Gastrocnemius medialis (tissue), 4 donors: ENCODE measurements around the gene PDE4D.

Experiments used
- POLR2A ChIP-seq, 2 donors: fragments of 450-650 bp; IDR thresholded peaks; one replicate each; pipeline ENCODE4 v1.6.1; 2017; ENCODE audit warnings: antibody characterized with exemption in 2 of 2, mild to moderate bottlenecking in 2 of 2, moderate library complexity in 2 of 2
- TF ChIP-seq, protein P1 (sequence below), 5 experiments: fragments of 450-650 bp in 3 of 5; fragments of 200-600 bp in 2 of 5; sonication (generic) in 2 of 5; IDR thresholded peaks in 4 of 5; conservative IDR thresholded peaks in 1 of 5; 1 replicate in 4 of 5; 2 replicates in 1 of 5; pipeline ENCODE4 v1.5.1; 2016 to 2019; ENCODE audit warnings: antibody characterized with exemption in 5 of 5, mild to moderate bottlenecking in 3 of 5, moderate library complexity in 3 of 5

DNA sequence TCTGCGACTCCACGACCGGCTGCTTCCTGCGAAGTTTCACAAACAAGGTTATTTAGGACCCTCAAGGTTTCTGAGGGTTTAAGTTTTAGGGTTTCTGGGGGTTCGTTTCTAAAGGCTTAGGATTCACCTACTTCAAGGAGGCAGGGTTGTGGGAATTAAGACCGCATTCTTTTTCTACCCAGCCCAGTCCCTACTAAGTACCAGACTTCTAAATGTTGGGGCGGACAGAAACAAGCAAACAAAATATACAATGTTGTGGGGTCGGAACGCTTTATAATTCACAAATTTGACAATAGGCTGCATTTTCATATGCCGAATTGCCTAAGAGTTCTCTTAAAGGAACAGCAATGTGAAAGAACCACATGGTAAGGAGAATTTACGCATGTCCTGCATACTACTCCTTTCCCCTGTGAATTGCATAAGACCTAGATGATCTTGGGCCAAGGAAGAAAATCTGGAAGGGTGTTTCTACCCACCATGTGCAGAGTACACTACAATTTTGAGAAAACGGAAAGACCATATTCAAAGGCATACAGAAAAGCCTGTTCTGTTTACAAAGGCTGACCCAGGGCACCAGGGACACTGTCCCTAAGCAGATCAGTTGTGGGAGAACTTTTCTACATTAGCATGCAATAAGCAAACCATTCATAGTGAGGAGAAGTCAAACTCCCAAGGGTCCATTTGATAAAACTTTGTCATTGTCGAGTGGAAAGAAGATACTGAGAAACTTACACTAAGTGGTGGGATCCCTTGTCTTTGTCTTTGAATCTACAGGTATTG, 853.3 kb downstream of the PDE4D start:
- TF ChIP-seq, protein P1, sequence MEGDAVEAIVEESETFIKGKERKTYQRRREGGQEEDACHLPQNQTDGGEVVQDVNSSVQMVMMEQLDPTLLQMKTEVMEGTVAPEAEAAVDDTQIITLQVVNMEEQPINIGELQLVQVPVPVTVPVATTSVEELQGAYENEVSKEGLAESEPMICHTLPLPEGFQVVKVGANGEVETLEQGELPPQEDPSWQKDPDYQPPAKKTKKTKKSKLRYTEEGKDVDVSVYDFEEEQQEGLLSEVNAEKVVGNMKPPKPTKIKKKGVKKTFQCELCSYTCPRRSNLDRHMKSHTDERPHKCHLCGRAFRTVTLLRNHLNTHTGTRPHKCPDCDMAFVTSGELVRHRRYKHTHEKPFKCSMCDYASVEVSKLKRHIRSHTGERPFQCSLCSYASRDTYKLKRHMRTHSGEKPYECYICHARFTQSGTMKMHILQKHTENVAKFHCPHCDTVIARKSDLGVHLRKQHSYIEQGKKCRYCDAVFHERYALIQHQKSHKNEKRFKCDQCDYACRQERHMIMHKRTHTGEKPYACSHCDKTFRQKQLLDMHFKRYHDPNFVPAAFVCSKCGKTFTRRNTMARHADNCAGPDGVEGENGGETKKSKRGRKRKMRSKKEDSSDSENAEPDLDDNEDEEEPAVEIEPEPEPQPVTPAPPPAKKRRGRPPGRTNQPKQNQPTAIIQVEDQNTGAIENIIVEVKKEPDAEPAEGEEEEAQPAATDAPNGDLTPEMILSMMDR (IDR thresholded peaks at IDR 0.05 in 4 of 5, conservative IDR thresholded peaks at IDR 0.05 in 1 of 5): no peak
- no peak for TF ChIP-seq POLR2A (IDR thresholded peaks at IDR 0.05)
